DND-41 (cell line): ENCODE results near the gene PKNOX1.
"Not testable (repeated sequence)": the region's sequence is repeated elsewhere in the genome, so short reads cannot be mapped to it uniquely, and the experiment has no call there.

ENCODE experiments used
- ATAC-seq: fragments of 200-7000 bp; cut with Tn5 transposase; 3 replicates; pipeline ENCODE4 v1.9.1; 2021; ENCODE audit warnings: low read depth; ENCODE audit not compliant: insufficient read depth
- DNase-seq: peaks from one replicate; pipeline ENCODE4 v3.0.0-alpha.2; 2020
- H2AFZ ChIP-seq: 2 replicates; pipeline ENCODE4 v1.6.0; 2012; ENCODE audit warnings: low read depth, low read length
- H3K27ac ChIP-seq: 2 replicates; pipeline ENCODE4 v1.5.1; 2012; ENCODE audit warnings: low read length, inconsistent platforms
- H3K27me3 ChIP-seq: fragments of 200-600 bp; sonication (generic); 2 replicates; pipeline ENCODE4 v1.6.0; 2012; ENCODE audit warnings: low read length, mild to moderate bottlenecking, inconsistent platforms; ENCODE audit not compliant: insufficient read depth, poor library complexity
- H3K36me3 ChIP-seq: 2 replicates; pipeline ENCODE4 v1.5.1; 2012; ENCODE audit warnings: low read length, inconsistent platforms; ENCODE audit not compliant: insufficient read depth
- H3K4me1 ChIP-seq: 2 replicates; pipeline ENCODE4 v1.5.1; 2012; ENCODE audit warnings: mild to moderate bottlenecking, low read length; ENCODE audit not compliant: insufficient read depth
- H3K4me2 ChIP-seq: 2 replicates; pipeline ENCODE4 v1.6.0; 2012; ENCODE audit warnings: mild to moderate bottlenecking, moderate library complexity, low read length, inconsistent platforms; ENCODE audit not compliant: insufficient read depth
- H3K4me3 ChIP-seq, 2 experiments: fragments of 200-600 bp in 1 of 2; shearing (Covaris generic) in 1 of 2; 2 replicates each; pipeline ENCODE4 v1.5.1; 2012 to 2016; ENCODE audit warnings: inconsistent platforms in 2 of 2, low read length in 2 of 2, mild to moderate bottlenecking in 2 of 2, low read depth in 1 of 2, moderate library complexity in 1 of 2
- H3K79me2 ChIP-seq: 2 replicates; pipeline ENCODE4 v1.6.0; 2012; ENCODE audit warnings: low read length, inconsistent platforms; ENCODE audit not compliant: insufficient read depth
- H3K9ac ChIP-seq: 2 replicates; pipeline ENCODE4 v1.6.0; 2012; ENCODE audit warnings: low read depth, mild to moderate bottlenecking, inconsistent platforms, low read length, moderate library complexity
- H3K9me3 ChIP-seq: 2 replicates; pipeline ENCODE4 v1.5.1; 2012; ENCODE audit warnings: low read length, moderate library complexity, mild to moderate bottlenecking, inconsistent platforms; ENCODE audit not compliant: insufficient read depth, severe bottlenecking
- H4K20me1 ChIP-seq: 2 replicates; pipeline ENCODE4 v1.6.0; 2012; ENCODE audit warnings: low read length; ENCODE audit not compliant: insufficient read depth
- EZH2 ChIP-seq: IDR thresholded peaks from 3 replicates; pipeline ENCODE4 v1.6.1; 2012; ENCODE audit warnings: borderline replicate concordance, low read depth, mild to moderate bottlenecking, moderate library complexity, low read length, inconsistent platforms; ENCODE audit not compliant: severe bottlenecking
- TF ChIP-seq, protein P1 (sequence below): IDR thresholded peaks from 2 replicates; pipeline ENCODE4 v1.5.1; 2012; ENCODE audit warnings: borderline replicate concordance, low read length, moderate library complexity, mild to moderate bottlenecking; ENCODE audit not compliant: poor library complexity, severe bottlenecking; ENCODE audit errors: extremely low read depth

PKNOX1 gene

GRCh38 chr21:42929969-42930368 lies 44.4 kb upstream of the PKNOX1 start:
- TF ChIP-seq EZH2, result no peak
- TF ChIP-seq, protein P1, sequence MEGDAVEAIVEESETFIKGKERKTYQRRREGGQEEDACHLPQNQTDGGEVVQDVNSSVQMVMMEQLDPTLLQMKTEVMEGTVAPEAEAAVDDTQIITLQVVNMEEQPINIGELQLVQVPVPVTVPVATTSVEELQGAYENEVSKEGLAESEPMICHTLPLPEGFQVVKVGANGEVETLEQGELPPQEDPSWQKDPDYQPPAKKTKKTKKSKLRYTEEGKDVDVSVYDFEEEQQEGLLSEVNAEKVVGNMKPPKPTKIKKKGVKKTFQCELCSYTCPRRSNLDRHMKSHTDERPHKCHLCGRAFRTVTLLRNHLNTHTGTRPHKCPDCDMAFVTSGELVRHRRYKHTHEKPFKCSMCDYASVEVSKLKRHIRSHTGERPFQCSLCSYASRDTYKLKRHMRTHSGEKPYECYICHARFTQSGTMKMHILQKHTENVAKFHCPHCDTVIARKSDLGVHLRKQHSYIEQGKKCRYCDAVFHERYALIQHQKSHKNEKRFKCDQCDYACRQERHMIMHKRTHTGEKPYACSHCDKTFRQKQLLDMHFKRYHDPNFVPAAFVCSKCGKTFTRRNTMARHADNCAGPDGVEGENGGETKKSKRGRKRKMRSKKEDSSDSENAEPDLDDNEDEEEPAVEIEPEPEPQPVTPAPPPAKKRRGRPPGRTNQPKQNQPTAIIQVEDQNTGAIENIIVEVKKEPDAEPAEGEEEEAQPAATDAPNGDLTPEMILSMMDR, result no peak
- no peaks in the 10 kb centered on the region for H3K27me3 ChIP-seq
- H3K36me3 ChIP-seq, result no peaks in the 10 kb centered on the region
- no peak overlapping the region for H3K27ac ChIP-seq
- ATAC-seq (no peak), DNase-seq (no peak)
- H3K4me2 ChIP-seq, result no peak overlapping the region
- no peaks in the 10 kb centered on the region for H4K20me1 ChIP-seq
- peaks cover 9% of the 10 kb centered on the region for H3K4me1 ChIP-seq
- H3K9ac ChIP-seq, result no peak overlapping the region
- H3K79me2 ChIP-seq, result no peaks in the 10 kb centered on the region
- H2AFZ ChIP-seq, result no peak overlapping the region
- H3K4me3 ChIP-seq, result no peak overlapping the region
- H3K9me3 ChIP-seq, result no peaks in the 10 kb centered on the region

GRCh38 chr21:42931560-42932235 lies 42.7 kb upstream of the PKNOX1 start:
- Histone ChIP-seq H3K27me3 (no peaks in the 10 kb centered on the region), H3K79me2 (no peaks in the 10 kb centered on the region), H3K9ac (no peak overlapping the region), H3K4me2 (no peak overlapping the region), H3K9me3 (no peaks in the 10 kb centered on the region), H3K27ac (no peak overlapping the region), H3K36me3 (no peaks in the 10 kb centered on the region), H2AFZ (no peak overlapping the region), H3K4me1 (no peaks in the 10 kb centered on the region), H3K4me3 (no peak overlapping the region), H4K20me1 (no peaks in the 10 kb centered on the region)
- ATAC-seq (no peak), DNase-seq (no peak)
- TF ChIP-seq, protein P1, result no peak
- TF ChIP-seq EZH2, result no peak

DNA sequence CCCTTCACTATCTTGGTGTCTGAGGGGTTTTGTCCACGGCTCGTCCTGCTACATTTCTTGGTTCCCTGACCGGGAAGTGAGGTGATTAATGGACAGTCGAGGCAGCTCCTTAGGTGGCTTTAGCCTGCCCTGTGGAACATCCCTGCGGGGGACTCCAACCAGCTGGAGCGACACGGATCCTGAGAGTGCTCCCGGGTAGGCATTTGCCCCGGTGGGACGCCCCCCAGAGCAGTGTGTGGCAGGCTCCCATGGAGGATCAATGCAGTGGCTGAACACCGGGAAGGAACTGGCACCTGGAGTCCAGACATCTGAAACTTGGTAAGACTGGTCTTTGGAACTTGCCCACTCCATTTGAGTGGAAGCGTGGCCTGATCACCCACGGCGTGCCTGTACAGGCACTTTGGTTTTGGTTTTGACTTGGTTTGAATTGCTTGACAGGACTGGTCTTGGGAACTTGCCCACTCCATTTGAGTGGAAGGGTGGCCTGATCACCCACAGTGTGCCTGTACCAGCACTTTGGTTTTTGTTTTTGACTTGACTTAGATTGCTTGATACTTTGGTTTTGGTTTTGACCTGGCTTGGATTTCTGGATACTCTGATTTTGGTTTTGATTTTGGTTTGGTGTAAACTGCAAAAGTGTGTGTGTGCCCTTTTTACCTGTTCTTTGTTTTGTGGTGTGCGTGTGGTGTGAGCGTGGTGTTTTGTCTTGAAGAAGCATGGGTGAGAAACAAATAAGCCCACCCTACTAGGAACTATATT lies 41.8 kb upstream of the PKNOX1 start:
- not testable (repeated sequence) for H2AFZ ChIP-seq, H3K79me2 ChIP-seq, H3K4me3 ChIP-seq, H3K4me1 ChIP-seq, H3K36me3 ChIP-seq, H3K27me3 ChIP-seq, H3K27ac ChIP-seq, H3K4me2 ChIP-seq, ATAC-seq, H3K9me3 ChIP-seq, H3K9ac ChIP-seq, H4K20me1 ChIP-seq, DNase-seq

GRCh38 chr21:42933137-42933970 lies 41.0 kb upstream of the PKNOX1 start:
- not testable (repeated sequence) for H4K20me1 ChIP-seq, H3K79me2 ChIP-seq, H3K9ac ChIP-seq, H3K27ac ChIP-seq, H3K4me1 ChIP-seq, H3K9me3 ChIP-seq, ATAC-seq, H3K4me2 ChIP-seq, H3K27me3 ChIP-seq, H3K4me3 ChIP-seq, H3K36me3 ChIP-seq, H2AFZ ChIP-seq, DNase-seq

DNA sequence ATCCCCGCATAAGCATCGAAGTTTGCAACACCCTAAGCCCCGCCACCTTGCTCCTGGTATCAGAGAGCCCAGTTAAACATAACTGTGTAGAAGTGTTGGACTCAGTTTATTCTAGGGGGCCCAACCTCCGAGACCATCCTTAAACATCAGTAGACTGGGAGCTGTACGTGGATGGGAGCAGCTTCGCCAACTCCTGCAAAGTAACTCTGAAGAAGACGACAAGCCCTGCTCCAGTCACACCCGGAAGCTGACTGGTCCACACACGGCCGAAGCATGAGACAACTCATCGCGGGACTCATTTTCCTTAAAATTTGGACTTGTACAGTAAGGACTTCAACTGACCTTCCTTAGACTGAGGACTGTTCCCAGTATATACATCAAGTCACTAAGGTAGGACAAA lies 40.4 kb upstream of the PKNOX1 start:
- not testable (repeated sequence) for H3K27ac ChIP-seq, H3K4me1 ChIP-seq, H3K27me3 ChIP-seq, H4K20me1 ChIP-seq, H3K9me3 ChIP-seq, H3K79me2 ChIP-seq, H3K4me2 ChIP-seq, DNase-seq, H2AFZ ChIP-seq, ATAC-seq, H3K36me3 ChIP-seq, H3K4me3 ChIP-seq, H3K9ac ChIP-seq

DNA sequence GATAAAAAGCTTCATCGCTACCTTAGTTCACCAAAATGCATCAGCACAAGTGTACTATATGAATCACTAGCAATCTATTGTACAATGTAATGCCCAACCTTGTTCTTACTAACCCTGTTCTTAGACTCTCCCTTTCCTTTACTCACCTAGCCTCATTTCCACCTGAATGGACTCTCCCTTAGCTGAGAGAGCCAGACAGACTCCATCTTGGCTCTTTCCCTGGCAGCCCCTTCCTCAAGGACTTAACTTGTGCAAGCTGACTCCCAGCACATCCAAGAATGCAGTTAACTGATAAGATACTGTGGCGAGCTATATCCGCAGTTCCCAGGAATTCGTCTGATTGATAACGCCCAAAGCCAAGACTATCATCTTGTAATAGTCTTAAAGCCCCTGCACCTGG lies 38.0 kb upstream of the PKNOX1 start:
- H3K27ac ChIP-seq, H4K20me1 ChIP-seq, DNase-seq: not testable (repeated sequence)

More for the DNA sequence above, 38.0 kb upstream of the PKNOX1 start:
- H3K9ac ChIP-seq, ATAC-seq, H2AFZ ChIP-seq, H3K36me3 ChIP-seq, H3K79me2 ChIP-seq, H3K4me3 ChIP-seq, H3K4me1 ChIP-seq, H3K27me3 ChIP-seq, H3K4me2 ChIP-seq, H3K9me3 ChIP-seq: not testable (repeated sequence)
